ENCODE results near the gene PRTN3.

The PRTN3 gene

GRCh38 chr19:803099-803561, 37.7 kb upstream of the PRTN3 start:
- DNase-seq (ENCODE audit: low read depth in 3 of 3) = no peak

- no peak for DNase-seq (ENCODE audit: low read depth in 3 of 3)
These were observed 36.9 kb upstream of the PRTN3 start for GRCh38 chr19:803686-804418.

GRCh38 chr19:804419-805165, 36.2 kb upstream of the PRTN3 start:
- no peak for DNase-seq (ENCODE audit: low read depth in 3 of 3)

- DNase-seq (ENCODE audit: low read depth in 3 of 3) = no peak
These were observed 35.6 kb upstream of the PRTN3 start for GRCh38 chr19:805166-805551.

GRCh38 chr19:805600-806550, 34.9 kb upstream of the PRTN3 start:
- no peak for DNase-seq (ENCODE audit: low read depth in 3 of 3)

GRCh38 chr19:806815-807421, 33.9 kb upstream of the PRTN3 start:
- no peak for DNase-seq (ENCODE audit: low read depth in 3 of 3)

GRCh38 chr19:807627-808422, 33.0 kb upstream of the PRTN3 start:
- DNase-seq (ENCODE audit: low read depth in 3 of 3) = no peak

GRCh38 chr19:808423-808775, 32.4 kb upstream of the PRTN3 start:
- no peak for DNase-seq (ENCODE audit: low read depth in 3 of 3)

GRCh38 chr19:810077-810855, 30.5 kb upstream of the PRTN3 start:
- no peak for DNase-seq (ENCODE audit: low read depth in 3 of 3)

GRCh38 chr19:810883-811489, 29.8 kb upstream of the PRTN3 start:
- no peak for DNase-seq (ENCODE audit: low read depth in 3 of 3)

GRCh38 chr19:811506-812048, 29.2 kb upstream of the PRTN3 start:
- DNase-seq (ENCODE audit: low read depth in 3 of 3) = no peak

GRCh38 chr19:812049-812746, 28.6 kb upstream of the PRTN3 start:
- no peak for DNase-seq (ENCODE audit: low read depth in 3 of 3)

- no peak for DNase-seq (ENCODE audit: low read depth in 3 of 3)
These were observed 28.0 kb upstream of the PRTN3 start for GRCh38 chr19:812747-813218.

- no peak for DNase-seq (ENCODE audit: low read depth in 3 of 3)
These were observed 27.3 kb upstream of the PRTN3 start for GRCh38 chr19:813219-814151.

- no peak for DNase-seq (ENCODE audit: low read depth in 3 of 3)
These were observed 26.4 kb upstream of the PRTN3 start for GRCh38 chr19:814152-815078.

GRCh38 chr19:815079-815774, 25.6 kb upstream of the PRTN3 start:
- DNase-seq (ENCODE audit: low read depth in 3 of 3) = no peak
